Measurements from ENCODE around the gene ORM2.

- TF ChIP-seq REST (IDR thresholded peaks at IDR 0.05; ENCODE audit: unreplicated experiment) (no peak), CTCF (conservative IDR thresholded peaks at IDR 0.05; ENCODE audit: low read depth in 2 of 2) (no peak)
Measured at GRCh38 chr9:114343471-114344187, 14.0 kb downstream of the ORM2 start.
